GM19099 (cell line): Measurements from ENCODE around the gene ARHGAP32.

Experiments
- POLR2A ChIP-seq: IDR thresholded peaks from 3 replicates; pipeline ENCODE4 v1.6.1; 2011; ENCODE audit warnings: low read depth; ENCODE audit not compliant: insufficient read length; ENCODE audit errors: extremely low read depth

Gene ARHGAP32

GRCh38 chr11:129146191-129146590 lies 45.9 kb downstream of the ARHGAP32 start:
- no peak for TF ChIP-seq POLR2A

- TF ChIP-seq POLR2A: no peak
These were observed 46.8 kb downstream of the ARHGAP32 start for GRCh38 chr11:129145276-129145675.

DNA sequence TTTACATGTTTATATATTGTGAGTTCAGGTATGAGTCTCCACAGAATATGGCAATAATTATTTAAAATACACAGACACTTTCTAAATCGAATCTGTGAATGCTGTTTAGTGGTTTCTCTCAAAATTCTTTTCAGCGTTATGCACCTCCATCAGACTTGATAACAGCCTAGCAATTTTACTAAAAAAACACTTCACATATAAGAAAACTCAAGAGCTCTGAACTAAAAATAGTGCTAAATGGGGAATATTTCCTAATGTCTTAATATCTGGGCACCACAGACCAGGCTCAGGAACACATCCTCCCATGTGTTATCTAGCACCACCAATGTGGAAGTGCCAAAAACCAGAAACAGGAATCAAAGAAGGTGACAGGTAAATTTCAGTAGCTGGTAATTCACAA lies 47.9 kb downstream of the ARHGAP32 start:
- no peak for TF ChIP-seq POLR2A

DNA sequence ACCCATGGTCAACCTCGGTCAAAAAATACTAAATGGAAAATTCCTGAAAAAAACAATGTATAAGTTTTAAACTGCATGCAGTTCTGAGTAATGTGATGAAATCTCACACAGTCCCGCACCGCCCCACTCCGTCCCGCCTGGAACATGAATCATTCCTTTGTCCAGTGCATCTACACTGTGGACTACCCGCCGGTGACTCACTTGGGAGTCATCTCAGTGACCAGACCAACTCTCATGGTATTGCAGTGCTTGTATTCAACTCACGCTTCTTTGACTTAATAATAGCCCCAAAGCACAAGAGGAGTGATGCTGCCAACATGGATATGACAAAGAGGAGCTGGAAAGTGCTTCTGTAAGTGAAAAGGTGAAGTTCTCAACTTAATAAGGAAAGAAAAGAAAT lies 48.8 kb downstream of the ARHGAP32 start:
- no peak for TF ChIP-seq POLR2A

GRCh38 chr11:129141748-129142523 lies 50.2 kb downstream of the ARHGAP32 start:
- TF ChIP-seq POLR2A: no peak

GRCh38 chr11:129131316-129131715 lies 60.8 kb downstream of the ARHGAP32 start:
- no peak for TF ChIP-seq POLR2A

DNA sequence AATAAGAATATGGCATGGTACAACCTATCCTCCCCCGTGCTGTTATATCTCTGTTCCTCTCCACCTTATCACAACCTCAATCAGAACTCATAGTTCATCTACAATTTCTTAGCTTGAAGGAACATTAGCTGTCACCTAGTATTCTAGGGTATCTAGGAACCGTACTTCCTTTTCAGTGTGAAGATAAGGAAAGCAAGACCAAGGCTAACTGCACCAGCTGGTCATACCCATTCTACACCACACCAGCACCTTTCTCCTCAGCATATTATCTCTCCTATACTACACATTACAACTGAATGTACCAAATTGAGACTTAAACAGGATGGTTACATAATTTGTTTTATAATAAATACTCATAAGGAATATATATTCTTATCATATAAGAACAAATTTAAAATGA lies 73.1 kb downstream of the ARHGAP32 start:
- no peak for TF ChIP-seq POLR2A

DNA sequence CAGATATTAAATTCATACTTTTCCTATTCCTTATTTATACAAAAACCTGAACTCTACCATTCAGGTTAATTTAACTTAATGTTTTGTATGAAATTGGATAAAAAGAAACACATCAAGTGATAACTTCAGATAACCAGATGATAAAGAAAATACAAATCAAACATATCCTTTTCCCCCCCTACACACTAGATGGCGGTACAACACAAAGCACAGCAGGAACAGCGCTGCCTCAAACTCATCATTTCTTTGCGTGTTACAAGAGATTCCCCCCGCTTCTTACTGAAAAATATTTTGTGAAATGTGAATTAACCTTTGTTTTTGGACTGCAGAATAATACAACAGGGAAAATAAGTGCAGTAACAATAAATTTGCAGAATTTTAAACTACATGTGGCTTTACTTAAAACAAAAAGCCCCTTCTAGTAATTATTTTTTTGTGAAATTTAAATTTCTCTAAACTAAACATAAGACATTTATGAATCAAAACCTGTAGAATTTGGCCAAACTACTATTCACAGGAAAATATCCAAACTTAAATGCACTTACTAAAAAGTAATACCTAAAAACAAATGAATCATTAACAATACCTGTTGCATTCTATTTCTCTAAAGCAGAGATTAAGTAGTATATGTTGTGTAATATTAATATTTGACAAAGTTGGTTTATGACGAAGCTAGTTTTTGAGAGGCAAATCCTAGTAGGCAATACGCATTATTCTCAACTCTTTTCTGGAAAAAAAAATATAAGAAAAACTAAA lies 74.4 kb downstream of the ARHGAP32 start:
- no peak for TF ChIP-seq POLR2A

DNA sequence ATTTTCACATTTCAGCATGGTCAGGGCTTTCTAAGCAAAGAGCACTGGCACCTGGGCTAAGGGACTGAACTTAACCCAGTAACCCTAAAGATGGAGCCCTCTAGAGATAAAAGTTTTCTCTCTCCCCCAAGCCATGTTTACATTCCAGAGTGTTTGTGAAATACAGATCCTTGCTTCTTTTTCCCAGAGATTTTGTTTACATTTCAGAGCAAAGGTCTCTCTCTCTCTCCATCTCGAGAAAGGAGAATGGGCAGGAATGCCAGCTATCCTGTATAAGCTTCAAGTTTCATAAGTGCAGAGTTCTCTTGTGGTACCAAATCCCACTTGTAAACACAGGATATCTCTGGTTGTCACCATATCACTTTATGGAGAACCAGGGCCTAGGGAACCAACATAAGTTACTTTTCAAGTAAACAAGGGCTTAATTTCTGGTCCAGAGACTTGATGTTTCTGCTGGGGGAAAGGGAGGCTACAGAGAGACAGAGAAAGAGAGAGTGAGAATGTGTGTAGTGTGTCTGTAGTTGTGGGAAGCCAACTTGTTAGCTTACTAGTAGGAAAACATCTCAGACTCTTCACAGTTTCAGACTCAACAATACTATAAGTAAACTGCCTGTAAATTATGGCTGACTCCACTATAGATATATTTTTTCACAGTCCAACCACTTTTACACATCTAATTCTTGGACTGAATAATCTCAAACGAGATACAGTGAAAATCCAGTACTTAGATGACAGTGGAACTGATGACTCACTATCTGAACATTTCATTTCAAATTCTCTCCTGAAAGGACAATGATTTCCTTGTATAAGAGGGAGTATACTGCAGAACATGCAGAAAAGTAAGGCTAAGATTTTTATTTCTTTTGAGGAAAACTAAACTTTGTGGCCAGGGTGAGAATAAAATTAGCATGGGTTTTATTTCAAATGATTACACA lies 76.2 kb downstream of the ARHGAP32 start:
- TF ChIP-seq POLR2A: no peak

DNA sequence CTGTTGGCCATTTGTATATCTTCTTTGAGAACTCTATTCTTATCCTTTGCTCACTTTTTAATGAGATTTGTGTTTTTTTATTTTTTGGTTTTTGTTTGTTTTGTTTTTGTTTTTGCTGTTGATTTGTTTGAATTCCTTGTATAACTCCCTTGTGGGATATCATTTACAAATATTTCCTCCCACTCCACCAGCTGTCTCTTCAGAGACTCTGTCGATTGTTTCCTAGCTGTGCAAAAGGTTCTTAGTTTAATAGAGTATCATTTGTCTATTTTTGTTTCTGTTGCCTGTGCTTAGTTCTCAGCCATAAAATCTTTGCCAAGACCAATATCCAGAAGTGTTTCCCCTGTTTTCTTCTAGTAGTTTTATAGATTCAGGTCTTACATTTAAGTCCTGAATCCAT lies 82.4 kb downstream of the ARHGAP32 start:
- no peak for TF ChIP-seq POLR2A

GRCh38 chr11:129106788-129107187 lies 85.3 kb downstream of the ARHGAP32 start:
- no peak for TF ChIP-seq POLR2A

DNA sequence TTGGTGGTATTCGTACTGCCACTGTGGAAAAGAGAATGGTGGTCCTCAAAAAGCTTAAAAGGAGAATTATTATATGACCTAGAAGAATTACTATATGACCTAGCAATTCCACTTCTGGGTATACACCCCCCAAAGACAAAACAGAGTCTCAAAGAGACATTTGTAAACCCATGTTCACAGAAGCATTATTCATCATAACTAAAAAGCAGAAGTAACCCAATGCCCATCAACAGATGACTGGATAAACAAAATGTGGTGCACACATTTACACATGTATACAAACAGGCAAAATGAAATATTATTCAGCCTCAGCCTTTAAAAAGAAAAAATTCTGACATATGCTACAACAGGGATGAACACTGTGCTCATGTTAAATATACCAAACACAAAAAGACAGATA lies 89.4 kb downstream of the ARHGAP32 start:
- TF ChIP-seq POLR2A: no peak

DNA sequence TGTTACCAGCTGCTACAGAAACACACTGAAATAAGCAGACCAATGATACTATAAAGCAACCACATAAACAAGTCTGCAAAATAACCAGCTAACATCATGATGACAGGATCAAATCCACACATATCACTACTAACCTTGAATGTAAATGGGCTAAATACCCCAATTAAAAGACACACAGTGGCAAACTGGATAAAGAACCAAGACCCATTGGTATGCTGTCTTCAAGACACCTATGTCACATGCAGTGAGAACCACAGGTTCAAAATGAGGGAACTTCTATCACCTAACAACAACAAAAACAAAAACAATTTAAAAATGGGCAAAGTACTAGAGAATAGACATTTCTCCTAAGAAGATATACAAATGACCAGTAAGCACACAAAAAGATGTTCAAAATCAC lies 89.9 kb downstream of the ARHGAP32 start:
- no peak for TF ChIP-seq POLR2A

DNA sequence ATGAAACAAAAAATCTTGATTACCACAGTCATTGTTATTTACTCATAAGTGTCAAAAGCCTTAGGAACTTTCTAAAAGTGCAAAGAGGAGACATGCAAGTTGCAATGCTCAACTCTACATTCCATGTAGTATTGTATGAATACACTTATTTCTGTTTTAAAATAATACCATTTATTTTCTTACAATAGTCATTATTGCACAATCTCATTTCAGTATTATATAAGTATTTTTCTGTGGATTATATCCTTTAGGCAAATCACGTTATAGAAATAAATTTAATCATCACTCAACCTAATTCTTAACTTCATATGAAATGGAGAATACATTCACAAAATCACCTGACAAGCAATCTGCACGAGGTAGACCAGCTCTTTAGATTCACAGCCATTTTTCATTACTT lies 98.8 kb downstream of the ARHGAP32 start:
- TF ChIP-seq POLR2A: no peak

- TF ChIP-seq POLR2A: no peak
These were observed 102.1 kb downstream of the ARHGAP32 start for GRCh38 chr11:129090056-129090455.

- TF ChIP-seq POLR2A: no peak
These were observed 102.8 kb downstream of the ARHGAP32 start for GRCh38 chr11:129089279-129089678.

DNA sequence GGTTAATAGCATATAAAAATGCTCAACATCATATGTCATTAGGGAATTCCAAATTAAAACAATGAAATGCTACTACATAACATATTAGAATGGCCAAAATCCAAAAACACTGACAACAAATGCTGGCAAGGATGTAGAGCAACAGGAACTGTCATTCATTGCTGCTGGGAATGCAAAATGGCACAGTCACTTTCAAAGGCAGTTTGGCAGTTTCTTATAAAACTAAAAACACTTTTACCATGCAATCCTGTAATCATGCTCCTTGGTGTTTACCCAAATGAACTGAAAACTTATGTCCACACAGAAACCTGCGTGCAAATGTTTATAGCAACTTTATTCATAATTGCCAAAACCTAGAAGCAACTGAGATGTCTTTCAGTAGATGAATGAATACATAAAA lies 105.1 kb downstream of the ARHGAP32 start:
- no peak for TF ChIP-seq POLR2A
